ENCODE results near the gene OR4E1.

Gene OR4E1, protein sequence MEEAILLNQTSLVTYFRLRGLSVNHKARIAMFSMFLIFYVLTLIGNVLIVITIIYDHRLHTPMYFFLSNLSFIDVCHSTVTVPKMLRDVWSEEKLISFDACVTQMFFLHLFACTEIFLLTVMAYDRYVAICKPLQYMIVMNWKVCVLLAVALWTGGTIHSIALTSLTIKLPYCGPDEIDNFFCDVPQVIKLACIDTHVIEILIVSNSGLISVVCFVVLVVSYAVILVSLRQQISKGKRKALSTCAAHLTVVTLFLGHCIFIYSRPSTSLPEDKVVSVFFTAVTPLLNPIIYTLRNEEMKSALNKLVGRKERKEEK

DNA sequence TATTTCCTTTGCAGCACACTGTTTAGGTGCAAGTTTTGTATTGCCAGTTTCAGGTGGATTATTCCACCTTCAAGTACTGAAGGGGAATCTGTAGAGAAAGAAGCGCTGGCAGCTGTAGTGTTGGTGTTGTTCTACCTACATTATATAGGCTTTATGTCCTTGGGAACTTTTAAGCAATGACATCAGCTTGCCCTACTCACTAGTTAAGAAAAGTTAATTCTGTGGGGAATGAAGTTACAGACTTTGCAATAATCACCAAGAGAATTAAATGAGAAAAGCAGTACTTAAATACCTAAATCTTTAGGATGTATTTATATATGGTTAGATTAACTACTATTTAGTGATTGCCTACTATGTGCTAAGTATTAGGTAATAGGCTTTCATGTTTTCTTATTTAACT, at the start of gene OR4E1:
TSS of gene OR4E1 (minus strand) at position 101 of the 400 bp plus-strand sequence. CDS start 2,883 bp downstream, outside the sequence.
- no peaks in the 10 kb centered on the region for H3K9me3 ChIP-seq (ENCODE audit: low read depth, low read length)
- H3K4me3 ChIP-seq: no peak within 1 kb of the TSS
- no peak within 1 kb of the TSS for H3K9ac ChIP-seq (ENCODE audit: insufficient read length)
- DNase-seq (ENCODE audit: low read depth, low spot score): no peak
- peaks cover 21% of the 10 kb centered on the region for H3K36me3 ChIP-seq (ENCODE audit: insufficient read depth, low read length)
- TF ChIP-seq EZH2 (IDR thresholded peaks at IDR 0.05) (no peak), POLR2AphosphoS5 (IDR thresholded peaks at IDR 0.05; ENCODE audit: borderline replicate concordance, low read depth, low read length) (no peak), FOXP2 (optimal IDR thresholded peaks at IDR 0.05; ENCODE audit: control extremely low read depth, extremely low read length, insufficient read depth) (no peak)
- H3K27ac ChIP-seq: no peak within 1 kb of the TSS

DNA sequence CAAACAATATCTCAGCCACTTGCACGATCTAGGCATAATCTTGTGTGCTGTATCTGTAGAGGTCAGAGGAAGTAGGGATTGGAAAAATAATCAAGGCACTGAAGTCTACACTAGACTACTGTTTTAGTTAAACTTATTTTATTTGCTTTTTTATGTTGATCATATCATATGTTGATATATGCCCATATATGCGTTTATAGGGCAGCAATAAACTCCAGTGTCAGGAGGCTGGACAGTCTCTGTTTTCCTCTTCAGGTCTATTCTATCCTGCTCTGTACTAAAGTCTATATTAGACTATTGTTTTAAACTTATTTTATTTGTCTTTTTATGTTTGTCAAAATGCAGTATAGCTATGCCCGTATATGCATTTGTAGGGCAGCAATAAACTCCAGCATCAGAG, 47.9 kb upstream of the OR4E1 start:
- H3K27ac ChIP-seq: peak overlapping the region; percentile 100
- no peaks in the 10 kb centered on the region for H3K9me3 ChIP-seq (ENCODE audit: low read depth, low read length)
- H3K9ac ChIP-seq (ENCODE audit: insufficient read length): no peak overlapping the region
- no peaks in the 10 kb centered on the region for H3K36me3 ChIP-seq (ENCODE audit: insufficient read depth, low read length)
- no peak for DNase-seq (ENCODE audit: low read depth, low spot score)
- TF ChIP-seq FOXP2 (optimal IDR thresholded peaks at IDR 0.05; ENCODE audit: control extremely low read depth, extremely low read length, insufficient read depth) (no peak), EZH2 (IDR thresholded peaks at IDR 0.05) (no peak), POLR2AphosphoS5 (IDR thresholded peaks at IDR 0.05; ENCODE audit: borderline replicate concordance, low read depth, low read length) (no peak)
- no peak overlapping the region for H3K4me3 ChIP-seq

DNA sequence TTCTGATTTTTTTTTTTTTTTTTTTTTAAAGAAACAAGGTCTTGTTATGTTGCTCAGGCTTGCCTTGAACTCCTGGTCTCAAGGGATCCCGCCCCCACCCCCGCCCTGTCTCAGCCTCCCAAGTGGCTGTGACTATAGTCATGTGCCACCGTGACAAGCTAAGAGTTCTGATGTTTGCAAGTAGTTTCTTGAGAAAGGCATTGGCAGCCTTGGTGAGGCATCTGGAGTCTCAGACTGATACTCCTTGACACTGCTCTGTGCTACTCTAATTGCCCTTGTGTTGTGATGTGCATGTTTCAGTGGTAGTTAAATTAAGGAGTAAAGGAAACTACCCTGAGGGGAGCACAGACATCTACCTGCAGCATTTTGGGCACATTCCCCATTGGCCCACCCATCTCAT, 46.2 kb upstream of the OR4E1 start:
- Histone ChIP-seq H3K27ac (no peak overlapping the region), H3K4me3 (no peak overlapping the region), H3K36me3 (ENCODE audit: insufficient read depth, low read length) (no peaks in the 10 kb centered on the region), H3K9me3 (ENCODE audit: low read depth, low read length) (no peaks in the 10 kb centered on the region), H3K9ac (ENCODE audit: insufficient read length) (no peak overlapping the region)
- no peak for DNase-seq (ENCODE audit: low read depth, low spot score)
- TF ChIP-seq EZH2 (IDR thresholded peaks at IDR 0.05) (no peak), POLR2AphosphoS5 (IDR thresholded peaks at IDR 0.05; ENCODE audit: borderline replicate concordance, low read depth, low read length) (no peak), FOXP2 (optimal IDR thresholded peaks at IDR 0.05; ENCODE audit: control extremely low read depth, extremely low read length, insufficient read depth) (no peak)

DNA sequence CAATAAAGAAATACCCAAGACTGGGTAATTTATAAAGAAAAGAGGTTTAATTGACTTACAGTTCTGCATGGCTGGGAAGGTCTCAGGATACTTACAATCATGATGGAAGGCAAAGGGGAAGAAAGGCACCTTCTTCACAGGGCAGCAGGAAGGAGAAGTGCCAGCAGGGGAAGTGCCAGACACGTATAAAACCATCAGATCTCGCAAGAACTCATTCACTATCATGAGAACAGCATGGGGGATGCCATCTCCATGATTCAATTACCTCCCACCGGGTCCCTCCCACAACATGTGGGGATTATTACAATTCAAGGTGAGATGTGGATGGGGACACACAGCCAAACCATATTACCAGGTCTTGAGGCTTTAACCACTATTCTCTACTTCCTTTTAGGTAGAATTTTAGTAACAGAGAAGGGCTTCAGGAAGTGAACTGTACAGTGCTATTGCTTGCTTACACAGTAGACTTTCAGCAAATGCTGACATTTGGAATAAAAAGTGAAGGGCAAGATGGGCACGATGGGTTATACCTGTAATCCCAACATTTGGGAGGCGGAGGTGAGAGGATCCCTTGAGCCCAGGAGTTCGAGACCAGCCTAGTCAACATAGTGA, 40.8 kb upstream of the OR4E1 start:
- H3K4me3 ChIP-seq: no peak overlapping the region
- H3K9ac ChIP-seq (ENCODE audit: insufficient read length): no peak overlapping the region
- H3K36me3 ChIP-seq (ENCODE audit: insufficient read depth, low read length): no peaks in the 10 kb centered on the region
- no peak for DNase-seq (ENCODE audit: low read depth, low spot score)
- H3K9me3 ChIP-seq (ENCODE audit: low read depth, low read length): no peaks in the 10 kb centered on the region
- TF ChIP-seq EZH2 (IDR thresholded peaks at IDR 0.05): no peak
- no peak for TF ChIP-seq FOXP2 (optimal IDR thresholded peaks at IDR 0.05; ENCODE audit: control extremely low read depth, extremely low read length, insufficient read depth)
- no peak for TF ChIP-seq POLR2AphosphoS5 (IDR thresholded peaks at IDR 0.05; ENCODE audit: borderline replicate concordance, low read depth, low read length)
- H3K27ac ChIP-seq: no peak overlapping the region

DNA sequence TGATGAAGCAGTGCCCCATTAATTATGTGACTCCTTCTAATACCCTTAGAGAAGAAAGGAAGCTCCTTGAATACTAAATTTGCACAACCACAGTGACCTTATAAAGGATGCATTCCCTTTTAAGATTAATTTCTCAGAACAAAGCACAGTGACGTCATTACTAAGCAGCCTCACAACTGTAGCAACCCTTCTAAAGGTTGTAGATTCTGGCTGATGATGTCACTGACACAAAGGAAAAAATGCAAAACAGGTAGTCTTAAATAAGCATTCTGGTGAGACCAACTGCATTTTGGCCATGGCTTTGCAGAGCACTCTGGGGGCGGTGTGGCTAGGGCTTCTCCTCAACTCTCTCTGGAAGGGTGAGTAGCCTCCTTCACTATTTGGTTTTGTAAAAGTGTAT, 38.4 kb upstream of the OR4E1 start:
- no peak overlapping the region for H3K4me3 ChIP-seq
- no peak for TF ChIP-seq POLR2AphosphoS5 (IDR thresholded peaks at IDR 0.05; ENCODE audit: borderline replicate concordance, low read depth, low read length)
- TF ChIP-seq EZH2 (IDR thresholded peaks at IDR 0.05): no peak
- no peak for TF ChIP-seq FOXP2 (optimal IDR thresholded peaks at IDR 0.05; ENCODE audit: control extremely low read depth, extremely low read length, insufficient read depth)
- H3K27ac ChIP-seq: peak overlapping the region; percentile 19; the same call in 1 of the 2 replicates
- H3K36me3 ChIP-seq (ENCODE audit: insufficient read depth, low read length): no peaks in the 10 kb centered on the region
- H3K9ac ChIP-seq (ENCODE audit: insufficient read length): no peak overlapping the region
- peaks cover 8% of the 10 kb centered on the region for H3K9me3 ChIP-seq (ENCODE audit: low read depth, low read length)
- DNase-seq (ENCODE audit: low read depth, low spot score): no peak

DNA sequence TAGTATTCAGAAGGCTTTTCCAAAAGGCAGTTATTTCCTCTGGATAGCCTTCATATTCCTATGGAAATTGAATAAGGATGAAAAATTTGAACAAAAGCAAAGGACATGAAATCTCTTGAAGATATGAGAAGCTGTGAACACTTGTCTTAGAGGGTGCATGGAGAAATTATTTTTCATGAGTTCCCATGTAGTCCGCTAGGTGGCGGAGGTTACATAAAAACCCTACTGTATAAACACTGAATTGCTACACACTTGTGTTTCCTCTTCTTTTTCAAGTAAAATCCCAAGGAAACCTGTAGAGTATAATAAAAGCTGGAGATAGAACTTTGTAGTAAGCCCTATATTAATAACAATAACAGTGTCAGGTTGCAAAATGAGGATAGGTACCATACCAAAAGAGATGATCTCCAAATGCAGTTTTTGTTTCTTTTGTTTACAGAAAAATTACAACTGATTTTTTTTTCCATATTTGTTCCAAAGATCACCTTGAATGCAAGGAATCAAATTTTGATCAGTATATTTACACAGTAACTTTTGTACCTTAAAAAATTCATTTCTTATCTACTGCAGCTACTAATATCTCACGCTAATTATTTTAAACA, 37.8 kb upstream of the OR4E1 start:
- Histone ChIP-seq H3K4me3 (no peak overlapping the region), H3K27ac (no peak overlapping the region), H3K9ac (ENCODE audit: insufficient read length) (peak overlapping the region; percentile 25), H3K9me3 (ENCODE audit: low read depth, low read length) (peaks cover 10% of the 10 kb centered on the region), H3K36me3 (ENCODE audit: insufficient read depth, low read length) (no peaks in the 10 kb centered on the region)
- no peak for TF ChIP-seq EZH2 (IDR thresholded peaks at IDR 0.05)
- no peak for TF ChIP-seq POLR2AphosphoS5 (IDR thresholded peaks at IDR 0.05; ENCODE audit: borderline replicate concordance, low read depth, low read length)
- no peak for TF ChIP-seq FOXP2 (optimal IDR thresholded peaks at IDR 0.05; ENCODE audit: control extremely low read depth, extremely low read length, insufficient read depth)
- DNase-seq (ENCODE audit: low read depth, low spot score): no peak

DNA sequence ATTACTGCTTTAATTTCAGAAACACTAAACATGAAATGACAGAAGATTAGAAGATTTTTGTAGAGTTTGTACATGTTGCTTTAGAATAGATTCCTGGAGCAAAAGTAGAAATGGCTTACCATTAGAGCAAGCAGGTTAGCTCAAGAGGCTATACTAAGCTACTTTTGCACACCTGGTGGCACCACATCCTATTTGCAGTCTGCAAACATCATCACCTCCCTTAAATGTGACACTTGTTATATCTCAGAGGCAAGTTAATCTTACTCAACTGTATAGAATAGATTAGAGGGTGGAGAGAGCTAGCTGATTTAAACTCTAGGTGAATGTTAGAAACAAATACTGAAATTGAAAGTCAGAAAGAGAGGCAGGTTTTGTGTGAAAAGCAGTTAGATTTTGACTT, 30.7 kb upstream of the OR4E1 start:
- Histone ChIP-seq H3K27ac (no peak overlapping the region), H3K4me3 (no peak overlapping the region), H3K9me3 (ENCODE audit: low read depth, low read length) (peaks cover 10% of the 10 kb centered on the region), H3K36me3 (ENCODE audit: insufficient read depth, low read length) (no peaks in the 10 kb centered on the region), H3K9ac (ENCODE audit: insufficient read length) (no peak overlapping the region)
- DNase-seq (ENCODE audit: low read depth, low spot score): no peak
- TF ChIP-seq FOXP2 (optimal IDR thresholded peaks at IDR 0.05; ENCODE audit: control extremely low read depth, extremely low read length, insufficient read depth): no peak
- TF ChIP-seq POLR2AphosphoS5 (IDR thresholded peaks at IDR 0.05; ENCODE audit: borderline replicate concordance, low read depth, low read length): no peak
- TF ChIP-seq EZH2 (IDR thresholded peaks at IDR 0.05): no peak

Data from SK-N-MC (cell line).